HG02938 (cell line): ENCODE data around the gene POC1A.

Experiments
- ATAC-seq: cut with Tn5 transposase; IDR thresholded peaks from one replicate; pipeline ENCODE4 v1.9.1; 2021; ENCODE audit warnings: mild to moderate bottlenecking, moderate library complexity; ENCODE audit not compliant: unreplicated experiment

Gene POC1A

DNA sequence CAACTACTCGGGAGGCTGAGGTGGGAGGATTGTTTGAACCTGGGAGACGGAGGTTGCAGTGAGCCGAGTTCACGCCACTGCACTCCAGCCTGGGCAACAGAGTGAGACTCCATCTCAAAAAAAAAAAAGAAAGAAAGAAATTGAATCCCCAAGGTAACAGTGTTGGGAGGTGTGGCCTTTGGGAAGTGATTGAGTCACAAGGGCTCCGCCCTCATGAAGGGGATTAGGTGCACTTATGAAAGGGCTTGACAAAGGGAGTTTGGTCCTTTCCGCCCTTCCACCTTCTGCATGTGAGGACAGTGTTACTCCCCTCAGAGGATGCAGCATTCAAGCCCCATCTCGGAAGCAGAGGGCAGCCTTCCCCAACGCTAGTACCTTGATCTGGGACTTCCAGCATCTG, 21.3 kb downstream of the POC1A start:
- no peak for ATAC-seq

DNA sequence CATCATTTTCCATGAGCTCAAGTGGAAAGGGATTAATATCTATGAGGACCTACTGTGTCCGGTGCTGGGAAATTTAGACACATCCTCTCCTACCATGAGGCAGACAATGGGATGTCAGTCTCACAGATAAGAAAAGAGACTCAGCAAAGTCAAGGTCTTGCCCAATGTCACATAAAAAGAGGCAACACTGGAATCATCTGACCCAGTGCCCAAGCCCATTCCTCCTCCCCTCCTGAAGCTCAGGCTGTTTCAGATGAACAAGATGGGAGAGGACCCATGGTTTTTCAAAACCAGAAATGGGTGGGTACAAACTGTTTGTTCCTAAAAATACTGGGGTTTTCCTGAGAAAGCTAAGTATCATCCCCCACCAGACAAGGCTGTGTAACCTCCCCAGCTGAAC, 22.2 kb downstream of the POC1A start:
- no peak for ATAC-seq

DNA sequence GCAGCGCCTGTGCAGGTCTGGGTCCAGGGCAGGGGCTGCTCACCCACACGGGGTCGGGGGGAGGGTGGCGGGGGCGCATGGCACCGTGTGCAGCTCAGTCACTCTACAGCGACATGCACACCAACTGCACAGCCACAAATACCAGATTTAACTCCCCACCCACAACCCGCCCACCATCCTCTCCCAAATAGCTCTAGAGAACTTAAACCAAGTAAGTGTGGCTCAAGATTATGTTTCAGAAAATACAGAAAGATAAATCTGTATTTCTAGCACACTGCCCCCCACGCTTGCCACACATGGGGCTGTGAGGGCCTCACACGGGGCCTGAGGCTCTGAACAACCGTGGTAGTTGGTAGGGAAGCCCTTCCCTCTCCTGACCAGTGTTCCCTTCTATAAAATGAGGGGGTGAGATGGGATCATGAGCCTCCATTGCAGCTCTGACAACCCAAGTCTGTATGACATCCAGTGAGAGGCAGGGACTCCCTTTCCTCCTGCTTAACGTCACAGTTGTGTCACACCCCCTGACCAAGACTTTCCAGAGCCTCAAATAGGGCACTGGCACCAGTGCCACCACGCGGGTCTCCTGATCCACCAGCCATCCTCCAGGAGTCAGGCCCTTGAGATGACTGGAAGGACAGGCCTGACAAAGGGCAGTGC, 23.1 kb downstream of the POC1A start:
- no peak for ATAC-seq

DNA sequence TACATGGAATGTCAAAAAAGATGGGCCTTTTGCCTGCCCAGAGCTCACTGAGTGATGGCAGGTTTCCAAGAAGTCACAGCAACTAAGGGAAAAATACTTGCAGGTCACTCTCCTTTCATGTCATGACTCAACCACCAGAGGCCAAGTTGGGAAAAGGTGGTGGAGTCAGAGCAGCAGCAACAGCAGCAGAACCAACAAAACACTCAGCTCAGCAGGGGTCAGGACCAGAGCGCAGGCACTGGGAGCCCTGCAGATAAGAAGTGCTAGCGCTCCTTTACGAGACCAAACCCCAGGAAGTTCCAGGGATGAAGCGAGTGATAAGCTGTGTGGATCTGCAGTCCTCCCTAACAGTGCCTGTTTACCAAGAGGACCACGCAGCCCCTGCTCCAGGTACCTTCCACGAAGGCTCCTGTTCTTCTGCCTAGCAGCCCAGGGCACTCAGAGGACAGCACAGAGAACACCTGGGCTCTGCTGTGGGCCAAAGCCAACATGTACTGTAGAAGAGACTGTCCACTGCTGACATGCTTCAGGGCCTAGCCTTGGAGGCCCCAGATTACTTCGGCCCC, 26.0 kb downstream of the POC1A start:
- ATAC-seq: no peak

DNA sequence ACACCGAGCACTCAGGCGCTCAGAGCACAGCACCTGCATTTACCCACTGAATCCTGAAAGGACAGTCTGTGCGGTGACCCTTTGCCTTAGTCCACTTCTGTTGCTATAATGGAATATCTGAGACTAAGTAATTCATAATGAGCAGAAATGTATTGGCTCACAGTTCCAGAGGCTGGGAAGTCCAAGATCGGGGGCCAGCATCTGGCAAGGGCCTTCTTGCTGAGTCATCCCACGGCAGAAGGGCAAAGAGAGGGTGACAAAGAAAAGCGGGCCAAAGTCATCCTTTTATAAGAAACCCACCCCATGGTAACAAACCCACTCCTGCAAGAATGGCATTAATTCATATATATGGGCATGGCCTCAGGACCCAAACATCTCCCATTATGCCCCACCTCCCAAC, 27.7 kb downstream of the POC1A start:
- ATAC-seq: no peak

DNA sequence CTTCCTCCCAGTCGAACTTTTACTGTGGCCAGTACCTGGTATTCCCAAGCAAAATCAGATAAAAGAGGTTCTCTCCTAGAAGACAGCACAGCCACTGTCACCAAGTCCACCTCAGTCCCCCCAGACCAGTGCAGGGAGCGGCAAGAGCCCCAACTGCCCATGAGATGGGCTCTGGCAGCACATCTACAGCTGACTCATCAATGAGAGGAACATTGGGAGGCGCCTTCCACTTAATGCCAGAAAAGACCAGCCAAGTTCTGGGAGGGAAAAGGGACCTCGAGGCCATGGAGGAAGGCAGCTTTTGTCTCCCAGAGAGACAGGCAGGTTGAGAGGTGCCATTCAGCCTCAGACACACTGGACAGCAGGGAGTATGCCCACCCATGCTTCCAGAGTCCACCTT, 28.2 kb downstream of the POC1A start:
- no peak for ATAC-seq

DNA sequence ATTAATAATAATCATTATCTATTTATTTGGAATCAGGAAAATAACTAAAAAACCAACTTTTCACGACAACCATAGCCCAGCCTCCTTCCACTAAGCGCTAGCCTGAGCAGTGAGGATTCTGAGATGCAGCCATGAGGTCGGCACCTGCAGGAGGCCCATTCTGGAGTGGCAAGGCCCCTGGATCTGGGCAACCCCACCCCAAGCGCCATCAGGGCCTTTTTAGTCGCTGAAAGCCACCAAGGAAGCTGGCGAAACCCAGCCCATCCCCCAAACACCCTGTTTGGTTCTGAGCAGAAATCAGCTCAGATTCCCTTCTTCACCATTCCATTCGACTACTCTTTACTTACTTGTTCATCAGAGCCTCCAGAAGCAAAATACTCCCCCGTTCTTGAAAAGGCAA, 29.5 kb downstream of the POC1A start:
- ATAC-seq: no peak

DNA sequence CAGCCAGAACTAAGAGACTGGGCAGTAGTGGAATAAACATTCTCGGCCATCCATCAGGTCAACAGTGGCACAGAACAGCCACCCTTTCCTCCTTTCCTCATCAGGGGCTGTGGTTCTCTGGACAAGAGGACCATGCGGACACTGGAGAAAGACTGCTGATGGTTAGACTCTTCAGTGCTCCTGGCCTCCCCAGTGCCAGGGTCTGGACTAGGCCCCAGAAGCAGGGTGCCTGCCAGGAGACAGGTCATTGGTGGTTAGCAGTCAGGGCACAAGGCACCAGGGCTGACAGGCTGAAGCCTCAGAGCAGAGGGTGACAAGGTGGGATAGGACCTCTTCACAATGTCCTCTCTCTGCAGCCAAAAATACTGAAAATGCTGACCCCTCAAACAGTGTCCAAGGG, 30.1 kb downstream of the POC1A start:
- no peak for ATAC-seq

DNA sequence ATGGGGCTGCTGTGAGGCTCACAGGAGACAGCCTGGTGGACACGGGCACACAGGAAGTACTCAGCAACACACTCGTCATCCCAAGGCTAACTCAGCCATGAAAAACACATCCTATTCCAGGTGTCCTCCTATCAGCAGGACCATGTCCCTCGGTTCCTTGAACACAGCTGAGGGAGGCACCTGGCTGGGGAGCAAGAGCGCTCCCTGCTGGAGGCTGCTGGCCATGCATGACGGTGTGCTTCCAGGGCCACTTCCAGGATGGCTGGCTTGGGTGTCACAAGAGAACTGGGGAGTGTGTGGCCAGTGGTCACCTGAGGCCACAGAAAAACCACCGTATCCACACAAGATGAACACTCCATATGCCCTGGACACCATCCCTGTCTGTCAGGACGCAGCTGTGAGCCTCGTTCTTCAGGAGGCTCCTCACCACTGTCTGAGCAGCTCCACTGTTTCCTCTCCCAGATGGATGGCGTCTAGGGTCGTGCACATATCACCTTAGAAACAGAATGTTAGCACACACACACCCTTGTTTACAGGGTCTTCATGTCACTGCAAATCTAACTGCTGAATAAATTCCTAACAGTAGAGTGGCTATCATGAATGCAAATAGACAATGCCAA, 31.0 kb downstream of the POC1A start:
- ATAC-seq: no peak

DNA sequence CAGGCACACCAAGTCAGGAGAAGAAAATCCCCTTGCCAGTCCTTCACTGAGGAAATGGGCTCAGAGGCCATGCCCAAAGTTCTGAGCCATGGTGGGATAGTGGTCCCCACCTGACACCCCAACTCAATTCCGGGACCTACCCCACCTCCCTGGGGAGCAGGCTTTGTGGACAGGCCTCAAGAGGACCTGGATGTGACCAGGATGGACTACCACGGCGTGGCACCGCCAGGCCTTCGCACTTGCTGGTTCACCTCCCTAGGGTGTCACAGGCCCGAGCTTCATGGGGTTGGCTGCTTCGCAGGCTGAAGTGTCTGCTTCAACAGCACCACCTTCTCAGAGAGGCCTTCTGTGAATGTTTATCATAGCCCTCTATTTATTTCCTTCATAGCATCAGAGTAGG, 31.7 kb downstream of the POC1A start:
- no peak for ATAC-seq

DNA sequence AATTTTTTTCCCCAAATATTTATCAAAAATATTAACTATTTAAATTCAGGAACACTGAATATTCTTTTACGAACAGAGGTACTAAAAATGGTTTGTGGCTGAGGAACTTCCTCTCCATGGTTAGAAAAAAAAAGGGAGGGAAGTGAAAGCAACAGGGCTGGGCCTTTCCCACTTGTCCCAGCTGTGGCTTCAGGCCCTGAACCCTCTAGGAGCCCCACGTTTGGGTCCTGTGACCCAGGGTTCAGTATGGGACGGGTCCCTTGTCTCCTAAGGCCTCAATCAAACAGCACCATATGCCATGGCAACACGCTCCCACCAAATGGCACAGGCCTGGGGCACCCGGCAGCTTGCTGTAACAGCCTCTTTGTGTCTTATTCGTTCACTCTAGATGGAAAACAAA, 32.4 kb downstream of the POC1A start:
- ATAC-seq: no peak

DNA sequence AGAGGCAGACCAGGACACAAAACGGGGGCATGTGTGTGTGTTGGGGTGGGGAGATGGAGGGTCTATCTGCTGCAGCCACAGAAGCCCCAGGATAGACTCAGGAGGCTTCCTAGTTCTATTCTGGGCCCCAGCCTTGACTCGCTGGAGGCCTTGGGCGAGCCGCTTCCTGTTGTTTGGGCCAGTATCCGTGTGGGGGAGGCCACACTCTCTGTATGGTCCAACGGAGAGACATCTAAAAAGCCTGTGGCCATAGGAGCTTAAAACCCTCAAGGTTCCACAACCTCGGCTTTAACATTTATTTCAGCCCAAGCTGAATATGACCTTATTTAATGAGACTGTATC, 32.8 kb downstream of the POC1A start:
- ATAC-seq: peak; percentile 50

DNA sequence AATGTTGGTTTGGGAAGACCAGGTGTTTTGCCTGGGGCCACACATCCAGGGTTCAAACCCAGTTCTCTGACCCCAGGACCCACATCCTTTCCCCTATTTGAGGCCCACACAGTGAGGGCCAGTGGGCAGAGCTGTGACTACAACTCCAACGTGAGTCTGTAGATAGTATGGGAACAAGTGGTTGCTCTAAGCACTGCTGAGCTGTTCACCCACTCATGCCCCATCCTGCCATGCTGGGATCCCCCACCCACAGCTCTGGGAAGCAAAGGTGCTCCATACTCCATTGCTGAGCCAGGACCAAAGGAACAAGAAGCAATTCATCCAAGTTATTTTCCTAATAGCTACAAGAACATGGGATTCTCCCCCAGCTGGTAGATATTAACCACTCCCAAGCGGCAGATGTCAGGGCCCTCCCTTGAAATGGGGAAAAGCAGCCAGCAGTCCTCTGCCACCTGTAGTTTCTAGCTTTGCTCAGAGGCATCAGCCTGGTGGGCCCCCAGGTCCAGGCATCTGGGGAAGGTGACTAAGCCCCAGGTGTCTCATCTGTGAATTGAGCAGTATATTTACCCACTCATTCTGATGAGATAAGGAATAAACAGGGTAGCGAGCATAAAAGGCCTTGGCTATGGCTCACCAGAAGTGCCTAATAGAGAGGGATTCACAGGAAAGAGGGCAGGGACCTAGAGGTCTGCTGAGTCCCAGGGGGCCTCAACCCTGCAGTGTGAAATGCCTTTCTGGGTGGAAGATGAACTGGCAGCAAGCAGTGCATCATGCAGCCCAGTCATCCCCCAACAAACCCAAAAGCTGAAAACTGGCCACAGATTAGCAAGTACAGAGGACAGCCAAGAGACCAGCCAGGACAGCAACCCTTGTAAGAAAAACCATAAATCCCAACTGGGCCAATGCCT, 33.4 kb downstream of the POC1A start:
- peak; percentile 9 for ATAC-seq

DNA sequence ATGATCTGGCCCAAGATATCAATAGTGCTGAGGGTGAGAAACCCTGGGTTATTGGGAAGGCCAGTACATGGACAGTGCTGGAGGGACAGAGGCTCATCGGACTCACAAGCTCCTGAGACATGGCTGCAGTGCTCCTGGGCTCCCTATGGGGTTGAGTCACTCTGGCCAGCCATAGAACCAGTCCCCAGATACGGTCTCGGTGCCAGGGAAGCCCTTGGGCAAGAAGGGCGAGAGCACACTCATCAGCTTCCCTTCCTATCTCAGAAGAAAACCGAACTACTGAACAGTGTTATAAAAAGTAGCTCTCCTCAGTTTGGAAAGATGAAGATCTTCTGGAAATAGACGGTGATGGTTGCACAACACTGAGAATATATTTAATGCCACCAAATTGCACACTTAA, 34.4 kb downstream of the POC1A start:
- no peak for ATAC-seq

DNA sequence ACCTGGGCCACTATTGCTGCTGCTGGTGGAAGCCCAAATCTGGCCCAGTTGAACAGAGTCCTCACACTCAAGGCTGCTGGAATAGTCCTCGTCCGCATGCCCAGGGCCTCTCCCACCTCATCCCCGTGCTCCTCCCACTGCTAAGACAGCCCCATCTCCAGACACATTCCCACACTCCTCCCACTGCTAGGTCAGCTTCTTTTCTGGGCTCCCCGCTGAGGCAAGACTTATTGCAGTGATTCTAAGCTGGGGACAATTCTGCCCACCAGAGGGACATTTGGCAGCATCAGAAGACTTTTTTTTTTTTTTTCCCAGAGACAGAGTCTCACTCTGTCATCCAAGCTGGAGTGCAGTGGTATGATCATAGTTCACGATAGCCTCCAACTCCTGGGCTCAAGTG, 35.1 kb downstream of the POC1A start:
- ATAC-seq: no peak

DNA sequence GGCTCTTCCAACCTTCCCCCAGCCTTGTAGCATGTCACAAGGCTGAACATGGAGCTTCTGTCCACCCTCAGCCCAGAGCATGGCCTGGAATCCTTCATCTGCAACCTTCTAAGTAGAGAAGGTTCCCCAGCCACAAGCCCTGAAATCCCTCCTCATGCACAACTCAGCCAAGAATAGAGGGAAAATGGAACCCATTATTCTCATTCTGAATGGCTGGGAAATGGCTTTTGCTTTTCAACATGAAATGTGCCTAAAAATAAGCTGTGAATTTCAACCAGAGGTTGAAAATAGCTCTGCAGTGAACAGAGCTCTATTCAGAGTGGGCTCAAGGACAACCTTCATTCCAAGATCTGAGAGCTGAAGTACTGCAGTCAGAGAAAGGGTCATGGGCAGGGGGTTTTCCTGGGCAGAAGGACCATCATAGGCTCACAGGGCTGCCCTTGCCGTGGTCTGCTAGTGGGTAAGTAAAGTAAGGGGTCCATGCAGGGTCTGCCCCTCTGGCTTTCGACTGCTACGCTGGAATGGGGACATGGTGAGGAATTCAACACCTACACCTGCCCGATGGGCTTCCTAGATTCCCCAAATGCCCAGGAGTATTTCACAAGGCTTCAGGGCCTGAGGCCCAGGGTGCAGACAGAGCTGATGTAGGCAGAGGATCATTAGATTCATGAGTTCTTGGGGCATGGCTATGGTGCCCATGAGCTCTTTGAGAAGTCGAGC, 35.9 kb downstream of the POC1A start:
- ATAC-seq: no peak

DNA sequence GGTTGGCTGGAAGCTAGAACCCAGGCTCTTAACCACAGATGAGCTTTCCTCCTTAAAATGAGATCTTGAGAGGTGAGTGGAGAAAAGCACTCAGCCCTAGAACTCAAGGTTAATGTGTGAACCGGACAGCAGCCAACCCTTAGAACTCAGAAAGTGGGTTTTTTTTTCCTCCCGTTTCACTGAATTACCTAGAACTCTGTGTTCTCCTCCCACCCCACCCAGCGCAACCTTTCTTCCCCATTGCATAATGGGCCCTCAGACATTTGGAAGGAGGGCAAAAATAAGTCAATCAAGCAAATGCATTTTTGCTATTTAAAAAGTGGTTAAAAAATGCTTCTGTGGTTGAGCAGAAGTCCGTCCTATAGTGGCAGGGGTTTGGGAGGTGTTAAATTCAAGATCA, 36.7 kb downstream of the POC1A start:
- ATAC-seq: no peak

DNA sequence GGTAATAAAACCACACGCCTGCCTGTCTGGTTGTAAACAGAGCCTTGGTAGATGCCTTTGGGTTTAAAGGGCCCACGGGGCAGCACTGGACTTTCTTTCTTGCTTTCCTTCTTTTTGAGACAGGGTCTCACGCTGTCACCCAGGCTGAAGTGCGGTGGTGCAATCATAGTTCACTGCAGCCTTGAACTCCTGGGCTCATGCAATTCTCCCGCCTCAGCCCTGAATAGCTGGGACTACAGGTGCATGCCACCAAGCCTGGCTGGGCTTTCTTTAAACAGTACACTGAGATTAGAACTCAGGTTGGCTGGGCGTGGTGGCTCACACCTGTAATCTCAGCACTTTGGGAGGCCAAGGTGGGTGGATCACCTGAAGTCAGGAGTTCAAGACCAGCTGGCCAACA, 42.2 kb downstream of the POC1A start:
- ATAC-seq: no peak

DNA sequence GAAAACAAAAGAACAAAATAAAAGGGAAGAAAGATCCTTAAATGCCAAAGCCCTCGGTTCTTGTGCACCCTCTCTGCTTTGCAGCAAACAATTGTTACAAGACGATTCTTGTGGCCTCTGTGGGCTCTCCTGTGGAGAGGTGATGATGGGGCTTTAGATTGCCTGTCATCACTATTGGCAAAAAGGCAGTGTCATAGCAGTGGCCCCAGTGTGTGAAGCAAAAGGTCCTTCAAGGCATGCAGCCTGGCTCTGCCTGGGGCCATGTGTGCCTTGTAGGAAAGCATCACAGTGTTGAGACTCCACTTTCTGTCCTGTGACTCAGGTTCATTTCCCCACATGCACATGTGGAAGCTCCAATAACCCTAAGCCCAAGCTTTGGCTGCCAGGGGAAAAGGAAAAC, 43.7 kb downstream of the POC1A start:
- no peak for ATAC-seq

DNA sequence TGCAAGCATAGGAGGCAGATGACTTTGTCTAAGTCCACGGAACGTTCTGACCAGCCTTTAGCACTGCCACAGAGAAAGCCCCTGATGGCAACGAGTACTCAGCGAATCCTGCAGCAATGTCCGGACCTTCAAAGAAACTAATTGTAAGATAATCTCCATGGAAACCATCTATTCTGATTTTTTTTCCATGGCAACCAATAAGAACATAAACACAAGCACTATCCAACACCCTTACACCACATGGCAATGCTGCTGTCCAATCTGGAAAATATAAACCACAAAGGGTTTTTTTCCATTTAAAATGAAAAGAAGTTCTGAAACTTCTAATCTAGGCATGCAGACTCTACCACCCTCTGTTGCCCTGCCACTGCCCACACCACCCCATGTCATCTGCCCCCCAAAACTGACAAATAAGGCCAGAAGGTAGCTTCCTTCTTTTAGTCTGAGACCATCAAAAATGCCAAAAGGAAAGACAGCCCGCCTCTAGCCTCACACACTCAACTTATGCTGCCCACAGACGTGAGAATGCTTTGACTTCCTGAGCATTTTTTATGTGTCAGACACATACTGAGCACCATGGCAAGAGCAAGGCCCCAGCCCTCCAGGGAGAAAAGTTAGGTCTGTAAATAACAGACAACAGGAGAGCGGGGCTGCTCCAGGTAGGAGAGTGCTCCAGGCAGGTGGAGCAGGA, 44.5 kb downstream of the POC1A start:
- ATAC-seq: no peak
